HFF-Myc (cell line): ENCODE results near the gene CD2AP.

Experiments
- DNase-seq: peaks from one replicate; pipeline ENCODE4 v3.0.0-alpha.2; 2011; ENCODE audit warnings: low read depth; ENCODE audit errors: extremely low read depth
- H3K4me3 ChIP-seq: replicated peaks from 2 replicates; pipeline ENCODE4 v1.5.1; 2011; ENCODE audit warnings: low read depth, mild to moderate bottlenecking, control low read depth, low read length
- CTCF ChIP-seq: IDR thresholded peaks from 2 replicates; pipeline ENCODE4 v1.5.1; 2012; ENCODE audit warnings: mild to moderate bottlenecking, low read depth, low read length, control low read depth; ENCODE audit errors: missing control alignments

Gene CD2AP

GRCh38 chr6:47495954-47496545 is 18.5 kb downstream of the CD2AP start:
- DNase-seq: no peak
- TF ChIP-seq CTCF: no peak
- no peak overlapping the region for H3K4me3 ChIP-seq

GRCh38 chr6:47496935-47497579 is 19.5 kb downstream of the CD2AP start:
- H3K4me3 ChIP-seq: no peak overlapping the region
- no peak for TF ChIP-seq CTCF
- DNase-seq: no peak

- no peak for DNase-seq
- TF ChIP-seq CTCF: no peak
- no peak overlapping the region for H3K4me3 ChIP-seq
Measured at GRCh38 chr6:47502920-47503319, 25.3 kb downstream of the CD2AP start.

GRCh38 chr6:47509937-47510336 is 32.3 kb downstream of the CD2AP start:
- H3K4me3 ChIP-seq: no peak overlapping the region
- no peak for DNase-seq
- no peak for TF ChIP-seq CTCF

GRCh38 chr6:47512872-47513271 is 35.3 kb downstream of the CD2AP start:
- DNase-seq: no peak
- no peak overlapping the region for H3K4me3 ChIP-seq
- TF ChIP-seq CTCF: no peak

- no peak for DNase-seq
- no peak for TF ChIP-seq CTCF
- no peak overlapping the region for H3K4me3 ChIP-seq
Measured at GRCh38 chr6:47519279-47519678, 41.7 kb downstream of the CD2AP start.
